Mesendoderm (in vitro differentiated cells): ENCODE results near the gene PCSK5.
"Not testable (repeated sequence)": the region's sequence is repeated elsewhere in the genome, so short reads cannot be mapped to it uniquely, and the experiment has no call there.

Source experiments
- DNase-seq: peaks from one replicate; pipeline ENCODE4 v3.0.0; 2013
- H2AK5ac ChIP-seq: 2 replicates; pipeline ENCODE4 v1.6.1; 2013; ENCODE audit warnings: low read length, inconsistent platforms
- H2BK120ac ChIP-seq: 2 replicates; pipeline ENCODE4 v1.6.1; 2013; ENCODE audit warnings: low read depth, mild to moderate bottlenecking, low read length, moderate library complexity, mixed read lengths
- H2BK15ac ChIP-seq: replicated peaks from 2 replicates; pipeline ENCODE4 v1.6.1; 2013; ENCODE audit warnings: low read depth, mild to moderate bottlenecking, moderate library complexity
- H2BK5ac ChIP-seq: 2 replicates; pipeline ENCODE4 v1.6.1; 2013; ENCODE audit warnings: low read length, inconsistent platforms
- H3K18ac ChIP-seq: 2 replicates; pipeline ENCODE4 v1.6.1; 2013; ENCODE audit warnings: mild to moderate bottlenecking, low read length, mixed read lengths
- H3K23ac ChIP-seq: one replicate; pipeline ENCODE4 v1.6.1; 2013; ENCODE audit warnings: low read length
- H3K27ac ChIP-seq: 2 replicates; pipeline ENCODE4 v1.5.1; 2013; ENCODE audit warnings: low read depth, mild to moderate bottlenecking, inconsistent platforms, low read length, moderate library complexity
- H3K27me3 ChIP-seq: 2 replicates; pipeline ENCODE4 v1.6.1; 2013; ENCODE audit warnings: low read length, control low read depth, mild to moderate bottlenecking, inconsistent platforms; ENCODE audit not compliant: insufficient read depth, poor library complexity
- H3K36me3 ChIP-seq: 2 replicates; pipeline ENCODE4 v1.6.1; 2013; ENCODE audit warnings: low read length, inconsistent platforms; ENCODE audit not compliant: control insufficient read depth, insufficient read depth
- H3K4ac ChIP-seq: one replicate; pipeline ENCODE4 v1.6.1; 2013; ENCODE audit warnings: low read depth, mild to moderate bottlenecking, low read length, moderate library complexity
- H3K4me1 ChIP-seq: 2 replicates; pipeline ENCODE4 v1.6.1; 2013; ENCODE audit warnings: low read depth, low read length, inconsistent platforms; ENCODE audit not compliant: control insufficient read depth
- H3K4me2 ChIP-seq: 2 replicates; pipeline ENCODE4 v1.6.1; 2013; ENCODE audit warnings: low read length
- H3K4me3 ChIP-seq: 2 replicates; pipeline ENCODE4 v1.5.1; 2013; ENCODE audit warnings: mild to moderate bottlenecking, low read length
- H3K56ac ChIP-seq: one replicate; pipeline ENCODE4 v1.6.1; 2013; ENCODE audit warnings: low read length
- H3K79me1 ChIP-seq: 2 replicates; pipeline ENCODE4 v1.6.1; 2013; ENCODE audit warnings: low read length, inconsistent platforms
- H3K79me2 ChIP-seq: 2 replicates; pipeline ENCODE4 v1.6.1; 2013; ENCODE audit warnings: mild to moderate bottlenecking, low read length; ENCODE audit not compliant: control insufficient read depth, insufficient read depth
- H3K9ac ChIP-seq: 2 replicates; pipeline ENCODE4 v1.6.1; 2013; ENCODE audit warnings: low read length, inconsistent platforms
- H4K5ac ChIP-seq: one replicate; pipeline ENCODE4 v1.6.1; 2013; ENCODE audit warnings: low read length
- H4K8ac ChIP-seq: one replicate; pipeline ENCODE4 v1.6.1; 2013; ENCODE audit warnings: low read depth, mild to moderate bottlenecking, control low read depth, low read length, moderate library complexity
- WGBS: extraction: QIAGEN DNeasy Blood & Tissue Kit; methylation state at CpG from one replicate; pipeline ENCODE4 v1.1.7; 2013; ENCODE audit warnings: low lambda C conversion rate, missing lambda C conversion rate; ENCODE audit not compliant: insufficient coverage; ENCODE audit errors: extremely low coverage; 5-methylcytosine and 5-hydroxymethylcytosine counted together

Gene PCSK5

DNA sequence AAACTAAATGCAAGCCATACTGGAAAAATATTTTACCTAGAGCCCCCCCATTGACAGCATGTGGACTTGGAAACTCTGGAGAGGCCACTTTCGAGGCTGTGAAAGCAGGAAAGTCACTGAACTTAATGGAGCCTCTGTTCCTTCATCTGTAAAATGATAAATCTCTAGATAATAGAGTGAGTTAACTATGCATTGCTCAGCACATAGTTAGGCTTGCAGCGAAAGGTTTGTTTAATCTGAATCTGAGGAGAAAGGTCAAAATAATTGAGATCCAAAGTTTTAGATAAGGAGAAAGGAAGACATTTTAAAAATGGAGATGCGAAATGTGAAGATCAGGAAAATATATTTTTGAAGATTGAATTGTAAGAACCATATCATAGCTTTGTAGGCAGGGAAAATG is 4.6 kb downstream of the PCSK5 start:
- Histone ChIP-seq H3K23ac (no peak overlapping the region), H4K8ac (no peak overlapping the region), H3K79me2 (peaks cover 2% of the 10 kb centered on the region), H3K4ac (no peak overlapping the region), H3K9ac (no peak overlapping the region), H2AK5ac (no peak overlapping the region), H3K79me1 (peaks cover 1% of the 10 kb centered on the region), H3K56ac (no peak overlapping the region), H2BK120ac (no peak overlapping the region), H3K4me1 (peaks cover 2% of the 10 kb centered on the region), H2BK5ac (no peak overlapping the region), H2BK15ac (no peak overlapping the region), H3K27me3 (no peaks in the 10 kb centered on the region), H3K27ac (no peak overlapping the region), H3K18ac (no peak overlapping the region), H3K4me3 (no peak overlapping the region), H4K5ac (no peak overlapping the region), H3K36me3 (no peaks in the 10 kb centered on the region), H3K4me2 (no peak overlapping the region)
- DNase-seq: no peak
- WGBS: 100% methylated on average over 1 of the region's 3 CpGs

DNA sequence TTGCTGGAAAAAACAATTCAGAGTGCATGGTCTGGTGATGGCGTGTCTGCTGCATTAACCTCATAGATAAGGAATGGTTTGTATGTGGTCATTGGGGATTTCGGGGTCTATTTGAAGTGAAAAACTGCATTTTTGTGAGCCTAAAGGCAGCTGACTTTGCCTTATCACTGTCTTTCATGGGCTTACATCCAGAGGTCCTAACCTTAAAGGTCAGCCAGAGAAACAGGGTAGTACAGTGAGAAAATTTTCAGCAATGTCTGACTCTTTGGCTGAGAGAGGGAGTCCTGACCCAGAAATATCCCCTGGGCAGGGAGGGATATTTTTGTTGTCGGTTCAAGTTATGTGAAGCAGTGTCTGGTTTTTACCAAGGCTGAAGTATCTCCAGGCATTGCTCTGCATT is 5.7 kb downstream of the PCSK5 start:
- H3K27me3 ChIP-seq: no peaks in the 10 kb centered on the region
- no peak overlapping the region for H3K18ac ChIP-seq
- no peaks in the 10 kb centered on the region for H3K36me3 ChIP-seq
- no peak overlapping the region for H3K9ac ChIP-seq
- H2AK5ac ChIP-seq: no peak overlapping the region
- no peak overlapping the region for H3K4ac ChIP-seq
- H2BK15ac ChIP-seq: no peak overlapping the region
- H3K4me3 ChIP-seq: no peak overlapping the region
- peaks cover 2% of the 10 kb centered on the region for H3K79me2 ChIP-seq
- no CpG with 5 or more reads among the region's 3 CpGs for WGBS
- H3K4me1 ChIP-seq: peaks cover 2% of the 10 kb centered on the region
- H3K79me1 ChIP-seq: peaks cover 1% of the 10 kb centered on the region
- H3K27ac ChIP-seq: no peak overlapping the region
- no peak overlapping the region for H3K23ac ChIP-seq
- H3K4me2 ChIP-seq: no peak overlapping the region
- no peak overlapping the region for H2BK120ac ChIP-seq
- no peak overlapping the region for H3K56ac ChIP-seq
- no peak overlapping the region for H2BK5ac ChIP-seq
- H4K5ac ChIP-seq: no peak overlapping the region
- H4K8ac ChIP-seq: no peak overlapping the region
- no peak for DNase-seq

GRCh38 chr9:75900893-75901524 is 10.5 kb downstream of the PCSK5 start:
- not testable (repeated sequence) for H3K4me3 ChIP-seq, H3K36me3 ChIP-seq, H2AK5ac ChIP-seq, H3K79me1 ChIP-seq, H4K5ac ChIP-seq, H3K23ac ChIP-seq, H3K9ac ChIP-seq, H4K8ac ChIP-seq, H3K79me2 ChIP-seq, H3K4ac ChIP-seq, H3K27me3 ChIP-seq, H3K18ac ChIP-seq, H3K4me1 ChIP-seq, DNase-seq, H2BK120ac ChIP-seq, H2BK15ac ChIP-seq, H3K4me2 ChIP-seq, H2BK5ac ChIP-seq, H3K27ac ChIP-seq, H3K56ac ChIP-seq
- no CpG with 5 or more reads among the region's 7 CpGs for WGBS

DNA sequence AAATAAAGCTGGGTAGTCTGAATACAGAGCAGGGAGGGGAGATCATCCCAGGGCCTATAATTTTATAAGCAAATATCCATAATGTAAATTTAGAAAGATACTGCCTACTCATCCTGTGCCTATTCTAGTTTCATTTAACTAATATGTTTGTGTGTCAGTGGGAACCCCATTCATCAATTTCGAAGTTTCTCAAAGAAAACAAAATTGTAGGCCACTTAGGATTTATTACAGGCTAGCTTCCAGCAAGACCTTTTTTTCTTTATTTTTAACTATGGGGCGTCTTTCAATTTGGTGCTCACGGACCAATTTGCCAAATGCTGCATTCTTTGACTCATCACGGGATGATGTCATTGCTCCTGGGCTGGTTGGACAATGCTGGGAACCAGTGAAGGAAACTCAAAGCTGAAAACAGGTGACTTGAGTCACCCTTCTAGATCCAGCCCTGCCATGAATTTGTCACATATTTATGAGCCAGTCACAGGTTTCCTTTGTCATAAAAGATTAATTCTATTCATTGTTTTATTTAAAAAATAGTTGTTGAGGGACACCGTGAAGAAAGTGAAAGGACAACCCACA is 13.4 kb downstream of the PCSK5 start:
- Histone ChIP-seq H3K79me1 (peaks cover 1% of the 10 kb centered on the region), H2BK15ac (no peak overlapping the region), H2BK120ac (no peak overlapping the region), H3K4me1 (no peaks in the 10 kb centered on the region), H3K4me3 (no peak overlapping the region), H3K27ac (no peak overlapping the region), H3K4ac (no peak overlapping the region), H4K5ac (no peak overlapping the region), H3K4me2 (no peak overlapping the region), H3K36me3 (no peaks in the 10 kb centered on the region), H3K18ac (no peak overlapping the region), H3K79me2 (no peaks in the 10 kb centered on the region), H3K9ac (no peak overlapping the region), H4K8ac (no peak overlapping the region), H3K27me3 (no peaks in the 10 kb centered on the region), H3K56ac (no peak overlapping the region), H3K23ac (no peak overlapping the region), H2AK5ac (no peak overlapping the region), H2BK5ac (no peak overlapping the region)
- DNase-seq: peak; percentile 78
- no CpG with 5 or more reads among the region's 5 CpGs for WGBS

- no peak overlapping the region for H3K23ac ChIP-seq
- H2BK15ac ChIP-seq: no peak overlapping the region
- H2BK5ac ChIP-seq: no peak overlapping the region
- H3K56ac ChIP-seq: no peak overlapping the region
- H2AK5ac ChIP-seq: no peak overlapping the region
- H3K4me1 ChIP-seq: no peaks in the 10 kb centered on the region
- no peaks in the 10 kb centered on the region for H3K36me3 ChIP-seq
- no peak overlapping the region for H3K9ac ChIP-seq
- H3K79me1 ChIP-seq: peaks cover 1% of the 10 kb centered on the region
- H4K5ac ChIP-seq: no peak overlapping the region
- no peak overlapping the region for H3K18ac ChIP-seq
- no peaks in the 10 kb centered on the region for H3K79me2 ChIP-seq
- H3K4me3 ChIP-seq: no peak overlapping the region
- no peak overlapping the region for H2BK120ac ChIP-seq
- H3K27ac ChIP-seq: no peak overlapping the region
- H3K4me2 ChIP-seq: no peak overlapping the region
- H3K4ac ChIP-seq: no peak overlapping the region
- H3K27me3 ChIP-seq: no peaks in the 10 kb centered on the region
- H4K8ac ChIP-seq: no peak overlapping the region
- no peak for DNase-seq
Observed at GRCh38 chr9:75904364-75904763, 13.9 kb downstream of the PCSK5 start.

DNA sequence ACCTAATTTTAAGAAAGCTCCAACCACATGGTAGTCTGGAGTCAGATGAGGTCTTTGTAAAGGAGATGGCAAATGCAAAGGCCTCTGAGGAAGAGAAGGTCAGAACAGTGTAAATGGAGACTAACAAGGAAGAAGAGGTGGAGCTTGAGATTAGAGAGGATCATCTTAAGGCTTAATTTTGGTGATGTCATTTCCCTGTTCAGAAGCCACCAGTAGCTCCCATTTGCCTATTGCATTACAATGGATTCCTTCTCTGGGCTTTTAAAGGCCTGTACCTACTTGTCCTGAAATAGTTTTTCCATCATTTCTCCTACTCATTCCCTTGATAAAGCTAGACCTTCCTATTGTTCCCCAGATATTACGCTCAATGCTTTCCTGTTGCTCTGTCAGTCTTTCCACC is 16.1 kb downstream of the PCSK5 start:
- no peak overlapping the region for H2BK120ac ChIP-seq
- H3K4ac ChIP-seq: no peak overlapping the region
- no peak overlapping the region for H4K5ac ChIP-seq
- no peak overlapping the region for H3K4me2 ChIP-seq
- H4K8ac ChIP-seq: no peak overlapping the region
- no peak overlapping the region for H2BK5ac ChIP-seq
- no peaks in the 10 kb centered on the region for H3K79me2 ChIP-seq
- H3K4me1 ChIP-seq: no peaks in the 10 kb centered on the region
- no peak overlapping the region for H3K56ac ChIP-seq
- no peak overlapping the region for H3K4me3 ChIP-seq
- no CpG with 5 or more reads among the region's 1 CpG for WGBS
- H2BK15ac ChIP-seq: no peak overlapping the region
- H3K9ac ChIP-seq: no peak overlapping the region
- H3K36me3 ChIP-seq: no peaks in the 10 kb centered on the region
- H3K18ac ChIP-seq: no peak overlapping the region
- peak; percentile 21 for DNase-seq
- H3K27me3 ChIP-seq: no peaks in the 10 kb centered on the region
- H3K27ac ChIP-seq: no peak overlapping the region
- no peak overlapping the region for H2AK5ac ChIP-seq
- no peak overlapping the region for H3K23ac ChIP-seq
- H3K79me1 ChIP-seq: peaks cover 1% of the 10 kb centered on the region
